SK-N-SH (cell line): ENCODE data around the gene PCDHGB1. TPM values are rescaled to one million over a fixed set of nuclear protein-coding genes. Genes with fewer than 3 reads are reported as not detected.

Source experiments
- CTCF ChIA-PET: fragments of 300-600, 350-600 bp; formaldehyde crosslinking; extraction: SDS; loops from one replicate; lab custom pipeline; 2021; lab: Yijun Ruan, JAX
- POLR2A ChIA-PET: fragments of 350-600 bp; sonication (Branson Sonifier 250); formaldehyde crosslinking; extraction: SDS; loops from one replicate; lab custom pipeline; 2020; ENCODE audit warnings: antibody characterized with exemption, inconsistent platforms; lab: Yijun Ruan, JAX
- DNase-seq: peaks from one replicate; pipeline ENCODE4 v3.0.0; 2012
- H2AFZ ChIP-seq: fragments of 200-600 bp; sonication (generic); 2 replicates; pipeline ENCODE4 v1.8.1; 2016; ENCODE audit warnings: antibody characterized with exemption, mild to moderate bottlenecking, low read depth
- H3F3A ChIP-seq: fragments of 200-600 bp; sonication (generic); replicated peaks from 2 replicates; pipeline ENCODE3; 2016; ENCODE audit warnings: antibody characterized with exemption, mild to moderate bottlenecking; ENCODE audit not compliant: insufficient read depth
- H3K27ac ChIP-seq, 2 experiments: fragments of 200-500 bp in 1 of 2; fragments of 200-600 bp in 1 of 2; sonication (Bioruptor generic) in 1 of 2; sonication (generic), shearing (Covaris generic) in 1 of 2; 2 replicates each; pipeline versions ENCODE4 v1.5.1 to v1.6.1; 2014 to 2016; ENCODE audit warnings: low read depth in 2 of 2, inconsistent platforms in 1 of 2, low read length in 1 of 2, mild to moderate bottlenecking in 1 of 2, mixed read lengths in 1 of 2
- H3K27me3 ChIP-seq: fragments of 200-600 bp; sonication (generic), shearing (Covaris generic); 2 replicates; pipeline ENCODE4 v1.6.1; 2016; ENCODE audit warnings: mixed run types; ENCODE audit not compliant: insufficient read depth
- H3K36me3 ChIP-seq, 2 experiments: fragments of 200-500 bp in 1 of 2; fragments of 200-600 bp in 1 of 2; sonication (Bioruptor generic) in 1 of 2; sonication (generic) in 1 of 2; replicated peaks in 1 of 2; 2 replicates each; pipeline versions ENCODE3 to v1.5.1; 2014 to 2016; ENCODE audit warnings: low read length in 1 of 2, mild to moderate bottlenecking in 1 of 2; ENCODE audit not compliant: insufficient read depth in 2 of 2, control insufficient read depth in 1 of 2
- H3K4me1 ChIP-seq, 2 experiments: fragments of 200-500 bp in 1 of 2; fragments of 200-600 bp in 1 of 2; sonication (Bioruptor generic) in 1 of 2; sonication (generic), shearing (Covaris generic) in 1 of 2; 2 replicates each; pipeline versions ENCODE4 v1.5.1 to v1.6.1; 2014 to 2016; ENCODE audit warnings: low read depth in 1 of 2, low read length in 1 of 2, mixed run types in 1 of 2; ENCODE audit not compliant: insufficient read depth in 2 of 2, control insufficient read depth in 1 of 2
- H3K4me2 ChIP-seq: fragments of 200-600 bp; sonication (generic), shearing (Covaris generic); 2 replicates; pipeline ENCODE4 v1.6.1; 2017; ENCODE audit warnings: mixed run types
- H3K4me3 ChIP-seq, 2 experiments: fragments of 200-500 bp in 1 of 2; fragments of 200-600 bp in 1 of 2; sonication (Bioruptor generic) in 1 of 2; sonication (generic), shearing (Covaris generic) in 1 of 2; 2 replicates each; pipeline versions ENCODE4 v1.5.1 to v1.8.1; 2014 to 2016; ENCODE audit warnings: low read depth in 2 of 2, inconsistent platforms in 1 of 2, low read length in 1 of 2, mild to moderate bottlenecking in 1 of 2, mixed read lengths in 1 of 2, moderate library complexity in 1 of 2
- H3K79me2 ChIP-seq: fragments of 200-600 bp; sonication (generic); 2 replicates; pipeline ENCODE4 v1.8.1; 2017; ENCODE audit warnings: mild to moderate bottlenecking; ENCODE audit not compliant: insufficient read depth
- H3K9ac ChIP-seq: fragments of 200-600 bp; sonication (generic); 2 replicates; pipeline ENCODE4 v1.6.1; 2017; ENCODE audit warnings: mixed run types
- H3K9me2 ChIP-seq: fragments of 200-600 bp; sonication (generic); 2 replicates; pipeline ENCODE4 v1.6.1; 2017; ENCODE audit warnings: mixed run types
- H3K9me3 ChIP-seq: fragments of 200-600 bp; sonication (generic); 2 replicates; pipeline ENCODE4 v1.6.1; 2017; ENCODE audit warnings: mixed run types, mild to moderate bottlenecking, moderate library complexity
- H4K20me1 ChIP-seq: fragments of 200-600 bp; sonication (generic); 2 replicates; pipeline ENCODE4 v1.6.1; 2017; ENCODE audit warnings: mild to moderate bottlenecking, mixed run types; ENCODE audit not compliant: insufficient read depth
- CTCF ChIP-seq: fragments of 200-600 bp; sonication (generic); IDR thresholded peaks from 2 replicates; pipeline ENCODE4 v1.6.1; 2017; ENCODE audit warnings: antibody characterized with exemption, mild to moderate bottlenecking, moderate library complexity
- ELF1 ChIP-seq: IDR thresholded peaks from 2 replicates; pipeline ENCODE4 v1.4.0; 2012
- EZH2phosphoT487 ChIP-seq: fragments of 200-600 bp; sonication (generic); IDR thresholded peaks from 2 replicates; pipeline ENCODE4 v1.6.1; 2017; ENCODE audit warnings: low read depth, mixed run types, mild to moderate bottlenecking, antibody characterized with exemption, moderate library complexity, borderline replicate concordance
- FOSL2 ChIP-seq: IDR thresholded peaks from 2 replicates; pipeline ENCODE4 v1.4.0; 2012; ENCODE audit warnings: low read depth, mild to moderate bottlenecking, moderate library complexity, borderline replicate concordance
- FOXJ3 ChIP-seq: sonication (generic); formaldehyde crosslinking; IDR thresholded peaks from 2 replicates; pipeline ENCODE4 v1.5.1; 2020; ENCODE audit warnings: mild to moderate bottlenecking, missing genetic modification reagents
- FOXM1 ChIP-seq: IDR thresholded peaks from 2 replicates; pipeline ENCODE4 v1.4.0; 2012; ENCODE audit warnings: low read depth, mild to moderate bottlenecking
- JUND ChIP-seq: IDR thresholded peaks from 2 replicates; pipeline ENCODE4 v1.4.0; 2012
- MAX ChIP-seq: IDR thresholded peaks from 2 replicates; pipeline ENCODE4 v1.4.0; 2012; ENCODE audit warnings: low read depth
- MEF2A ChIP-seq: IDR thresholded peaks from 2 replicates; pipeline ENCODE4 v1.4.0; 2012; ENCODE audit warnings: low read depth, borderline replicate concordance
- NFIC ChIP-seq: IDR thresholded peaks from 2 replicates; pipeline ENCODE4 v1.4.0; 2012; ENCODE audit warnings: borderline replicate concordance
- NRF1 ChIP-seq: IDR thresholded peaks from 2 replicates; pipeline ENCODE4 v1.6.1; 2012; ENCODE audit warnings: low read depth, mild to moderate bottlenecking, low read length
- RCOR1 ChIP-seq: fragments of 150-350 bp; IDR thresholded peaks from 2 replicates; pipeline ENCODE4 v1.6.1; 2017; ENCODE audit warnings: antibody characterized with exemption, low read length
- RFX5 ChIP-seq: IDR thresholded peaks from 2 replicates; pipeline ENCODE4 v1.6.1; 2012; ENCODE audit warnings: mild to moderate bottlenecking, improper control_type of control experiment, low read length
- SIN3A ChIP-seq: IDR thresholded peaks from 2 replicates; pipeline ENCODE4 v1.6.1; 2012; ENCODE audit warnings: low read depth, mild to moderate bottlenecking, low read length, moderate library complexity, borderline replicate concordance
- SMC3 ChIP-seq: IDR thresholded peaks from 2 replicates; pipeline ENCODE4 v1.6.1; 2012; ENCODE audit warnings: low read depth, low read length, improper control_type of control experiment
- TAF1 ChIP-seq: IDR thresholded peaks from 2 replicates; pipeline ENCODE4 v1.6.1; 2012; ENCODE audit warnings: low read depth, mild to moderate bottlenecking, low read length, moderate library complexity, borderline replicate concordance
- TCF12 ChIP-seq: IDR thresholded peaks from 2 replicates; pipeline ENCODE4 v1.4.0; 2012
- USF1 ChIP-seq: IDR thresholded peaks from 2 replicates; pipeline ENCODE4 v1.4.0; 2012; ENCODE audit warnings: low read depth, borderline replicate concordance
- YY1 ChIP-seq: IDR thresholded peaks from 2 replicates; pipeline ENCODE4 v1.4.0; 2012; ENCODE audit warnings: low read depth, mild to moderate bottlenecking
- ZBTB33 ChIP-seq: IDR thresholded peaks from 2 replicates; pipeline ENCODE4 v1.4.0; 2012; ENCODE audit warnings: low read depth, borderline replicate concordance
- WGBS: methylation state at CpG from one replicate; pipeline ENCODE4 v1.1.6; 2017; ENCODE audit warnings: low lambda C conversion rate; 5-methylcytosine and 5-hydroxymethylcytosine counted together
- polyA plus RNA-seq, 3 experiments: library from polyadenylated mRNA; depleted of rRNA; stranded (reverse); fragments of >200 nt; gene quantifications; 2 replicates each; pipeline ENCODE4 v1.2.3, GENCODE V29; 2012

PCDHGB1 gene
- polyA plus RNA-seq, 1 of the 3 experiments (the other 2 are of a cell fraction), result 0.77 TPM

- no peaks in the 10 kb centered on the region for H3K9me2 ChIP-seq
- no peak overlapping the region for H3K9ac ChIP-seq
- H2AFZ ChIP-seq, result no peak overlapping the region
- no peaks in the 10 kb centered on the region for H3F3A ChIP-seq
- ChIA-PET CTCF (interaction anchor here (1.1 to 1.4 kb wide), 2 partner anchors 136 to 514 kb away, joined by 3 to 4 read pairs; no protein-coding TSS in a partner anchor), POLR2A (no interaction called here)
- H3K4me2 ChIP-seq, result no peak overlapping the region
- DNase-seq, result no peak
- no peaks in the 10 kb centered on the region for H3K4me1 ChIP-seq
- no peak overlapping the region; a peak in 1 of 4 replicates for H3K4me3 ChIP-seq
- H4K20me1 ChIP-seq, result no peaks in the 10 kb centered on the region
- TF ChIP-seq MEF2A (no peak), TAF1 (no peak), YY1 (no peak), TCF12 (no peak), FOSL2 (no peak), ZBTB33 (no peak), JUND (no peak), NFIC (no peak), SMC3 (no peak), CTCF (no peak), NRF1 (no peak), EZH2phosphoT487 (no peak), ELF1 (no peak), FOXJ3 (CRISPR knock-in tag) (no peak), SIN3A (no peak), RCOR1 (no peak), RFX5 (no peak), FOXM1 (no peak), USF1 (no peak), MAX (no peak)
- H3K36me3 ChIP-seq, result peaks cover 0 to 17% of the 10 kb centered on the region in 2 experiments
- WGBS, result 70% methylated on average over 10 of the region's 10 CpGs
- H3K79me2 ChIP-seq, result 0 out of 2 replicates have a peak, but pooled peaks cover 5% of the 10 kb centered on the region
- H3K27ac ChIP-seq, result no peak overlapping the region
- H3K9me3 ChIP-seq, result peaks cover 6% of the 10 kb centered on the region; the same call in 1 of the 2 replicates
- no peaks in the 10 kb centered on the region for H3K27me3 ChIP-seq
These were observed 38.8 kb downstream of the PCDHGB1 start for GRCh38 chr5:141388661-141389060.
